ENCODE measurements around the gene DMD.

DMD gene

DNA sequence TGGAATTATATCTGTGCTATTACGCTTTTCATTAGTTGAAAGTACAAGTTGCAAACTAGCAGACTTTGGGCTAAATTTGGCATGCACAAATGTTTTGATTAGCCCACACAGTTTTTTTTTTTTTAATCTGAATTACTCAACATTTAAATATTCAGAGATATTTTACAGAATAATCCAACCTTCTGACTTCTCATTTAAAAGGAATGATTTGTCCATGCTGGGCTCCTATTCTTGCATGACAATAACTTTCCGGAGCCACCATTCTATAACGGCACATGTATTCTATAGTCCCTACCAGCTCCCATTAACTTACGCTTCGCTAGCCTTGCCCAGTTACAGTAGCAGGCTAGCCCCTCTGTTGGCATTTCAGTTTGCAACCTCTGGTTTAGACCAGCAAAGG is 1920.2 kb downstream of the DMD start:
- Histone ChIP-seq H3K27me3 (replicated peaks in 2 of 5; ENCODE audit: control insufficient read depth in 4 of 5, insufficient read depth in 5 of 5, low read length in 4 of 5) (peaks cover 0 to 3% (median 0%) of the 10 kb centered on the region in 5 experiments), H3K36me3 (ENCODE audit: control insufficient read depth in 4 of 4, insufficient read depth in 4 of 4, low read length in 3 of 4) (no peaks in the 10 kb centered on the region), H3K4me1 (ENCODE audit: control extremely low read depth in 1 of 4, control insufficient read depth in 4 of 4, insufficient read depth in 4 of 4, low read length in 3 of 4) (no peaks in the 10 kb centered on the region), H3K4me3 (ENCODE audit: control insufficient read depth in 1 of 7, extremely low read depth in 1 of 7, insufficient read depth in 4 of 7, low read depth in 2 of 7, low read length in 6 of 7) (no peak overlapping the region), H3K27ac (ENCODE audit: insufficient read depth in 1 of 2, low read depth in 1 of 2, low read length in 2 of 2, poor library complexity in 1 of 2, severe bottlenecking in 2 of 2) (no peak overlapping the region), H3K9me3 (ENCODE audit: control extremely low read depth in 1 of 5, control insufficient read depth in 4 of 5, insufficient read depth in 2 of 5, low read depth in 1 of 5, low read length in 4 of 5) (no peaks in the 10 kb centered on the region)
- POLR2A ChIA-PET: no interaction called here
- WGBS (ENCODE audit: insufficient coverage): 93% methylated on average over 2 of the region's 5 CpGs
- DNase-seq: no peak
- CTCF ChIA-PET: no interaction called here

DNA sequence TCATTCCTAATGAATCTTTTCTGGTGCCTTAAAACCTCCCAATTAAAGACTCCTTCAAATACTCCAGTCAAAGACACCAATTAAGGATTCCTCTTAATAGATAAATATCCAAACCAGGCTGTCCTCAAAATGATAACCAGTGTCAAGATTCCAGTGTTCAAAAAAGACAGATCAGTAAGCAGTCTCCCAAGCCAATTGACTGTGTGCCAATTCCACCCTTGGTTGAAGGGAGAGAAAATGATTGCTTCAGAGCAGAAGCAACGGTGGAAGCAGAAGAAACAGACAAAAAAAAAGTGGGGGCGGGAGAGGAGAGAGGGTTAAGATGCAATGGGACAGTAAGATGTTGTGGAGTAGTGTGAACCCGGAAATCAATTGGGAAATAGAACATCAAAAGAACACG is 1923.5 kb downstream of the DMD start:
- no peaks in the 10 kb centered on the region for H3K36me3 ChIP-seq (ENCODE audit: control insufficient read depth in 4 of 4, insufficient read depth in 4 of 4, low read length in 3 of 4)
- H3K4me3 ChIP-seq (ENCODE audit: control insufficient read depth in 1 of 7, extremely low read depth in 1 of 7, insufficient read depth in 4 of 7, low read depth in 2 of 7, low read length in 6 of 7): no peak overlapping the region
- H3K27ac ChIP-seq (ENCODE audit: insufficient read depth in 1 of 2, low read depth in 1 of 2, low read length in 2 of 2, poor library complexity in 1 of 2, severe bottlenecking in 2 of 2): no peak overlapping the region
- H3K9me3 ChIP-seq (ENCODE audit: control extremely low read depth in 1 of 5, control insufficient read depth in 4 of 5, insufficient read depth in 2 of 5, low read depth in 1 of 5, low read length in 4 of 5): no peaks in the 10 kb centered on the region
- CTCF ChIA-PET: no interaction called here
- DNase-seq: no peak
- WGBS (ENCODE audit: insufficient coverage): 95% methylated on average over 4 of the region's 4 CpGs
- no peaks in the 10 kb centered on the region for H3K4me1 ChIP-seq (ENCODE audit: control extremely low read depth in 1 of 4, control insufficient read depth in 4 of 4, insufficient read depth in 4 of 4, low read length in 3 of 4)
- peaks cover 0 to 7% (median 0%) of the 10 kb centered on the region in 5 experiments for H3K27me3 ChIP-seq (replicated peaks in 2 of 5; ENCODE audit: control insufficient read depth in 4 of 5, insufficient read depth in 5 of 5, low read length in 4 of 5)
- POLR2A ChIA-PET: no interaction called here

DNA sequence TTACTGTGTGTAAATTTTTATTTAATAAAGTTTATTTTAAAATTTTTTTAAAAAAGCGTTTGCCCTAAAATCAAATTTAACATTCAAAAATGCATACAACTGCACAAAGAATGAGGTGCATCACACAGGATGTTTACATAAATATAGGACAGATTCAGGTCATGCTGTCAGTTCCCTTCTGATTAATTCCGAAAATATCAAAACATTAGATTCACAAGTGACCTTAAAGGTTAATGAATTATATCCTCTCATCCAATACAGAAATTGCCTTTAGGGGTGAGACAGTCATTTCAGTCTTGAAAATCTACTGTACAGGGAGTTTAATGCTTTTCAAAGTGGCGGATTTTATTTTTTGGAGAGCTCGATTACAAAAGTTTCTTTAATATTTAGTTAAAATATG is 1930.8 kb downstream of the DMD start:
- H3K27me3 ChIP-seq (replicated peaks in 2 of 5; ENCODE audit: control insufficient read depth in 4 of 5, insufficient read depth in 5 of 5, low read length in 4 of 5): peaks cover 0 to 4% (median 0%) of the 10 kb centered on the region in 5 experiments
- H3K9me3 ChIP-seq (ENCODE audit: control extremely low read depth in 1 of 5, control insufficient read depth in 4 of 5, insufficient read depth in 2 of 5, low read depth in 1 of 5, low read length in 4 of 5): no peaks in the 10 kb centered on the region
- DNase-seq: no peak
- ChIA-PET POLR2A (no interaction called here), CTCF (interaction anchor here (1.5 kb wide), 1 partner anchor 8 kb away, joined by 3 read pairs; no protein-coding TSS in a partner anchor)
- H3K4me1 ChIP-seq (ENCODE audit: control extremely low read depth in 1 of 4, control insufficient read depth in 4 of 4, insufficient read depth in 4 of 4, low read length in 3 of 4): no peaks in the 10 kb centered on the region
- H3K27ac ChIP-seq (ENCODE audit: insufficient read depth in 1 of 2, low read depth in 1 of 2, low read length in 2 of 2, poor library complexity in 1 of 2, severe bottlenecking in 2 of 2): no peak overlapping the region
- H3K4me3 ChIP-seq (ENCODE audit: control insufficient read depth in 1 of 7, extremely low read depth in 1 of 7, insufficient read depth in 4 of 7, low read depth in 2 of 7, low read length in 6 of 7): no peak overlapping the region
- H3K36me3 ChIP-seq (ENCODE audit: control insufficient read depth in 4 of 4, insufficient read depth in 4 of 4, low read length in 3 of 4): no peaks in the 10 kb centered on the region
- no CpG with 5 or more reads among the region's 4 CpGs for WGBS (ENCODE audit: insufficient coverage)

DNA sequence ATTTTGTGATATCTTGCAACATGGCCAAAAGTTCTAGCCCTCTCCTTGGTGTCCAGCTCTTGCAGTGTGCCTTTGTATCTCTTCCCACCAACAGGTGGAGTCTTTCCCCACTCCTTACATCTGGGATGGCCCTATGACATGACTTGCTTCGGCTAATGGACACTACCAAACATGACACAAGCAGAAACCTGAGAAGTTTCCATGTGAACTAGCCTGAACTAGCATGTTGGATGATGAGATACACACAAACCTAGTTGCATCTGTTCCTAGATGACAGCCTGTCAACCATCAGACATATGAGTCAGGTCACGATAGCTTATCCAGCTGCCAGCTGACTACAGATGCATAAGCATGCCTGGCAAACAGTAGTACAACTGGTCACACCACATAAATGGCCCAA is 1932.0 kb downstream of the DMD start:
- H3K27me3 ChIP-seq (replicated peaks in 2 of 5; ENCODE audit: control insufficient read depth in 4 of 5, insufficient read depth in 5 of 5, low read length in 4 of 5): peaks cover 0 to 4% (median 0%) of the 10 kb centered on the region in 5 experiments
- no peaks in the 10 kb centered on the region for H3K9me3 ChIP-seq (ENCODE audit: control extremely low read depth in 1 of 5, control insufficient read depth in 4 of 5, insufficient read depth in 2 of 5, low read depth in 1 of 5, low read length in 4 of 5)
- ChIA-PET CTCF (no interaction called here), POLR2A (no interaction called here)
- no peak overlapping the region for H3K4me3 ChIP-seq (ENCODE audit: control insufficient read depth in 1 of 7, extremely low read depth in 1 of 7, insufficient read depth in 4 of 7, low read depth in 2 of 7, low read length in 6 of 7)
- no peaks in the 10 kb centered on the region for H3K36me3 ChIP-seq (ENCODE audit: control insufficient read depth in 4 of 4, insufficient read depth in 4 of 4, low read length in 3 of 4)
- whole genome bisulfite sequencing (ENCODE audit: insufficient coverage): no CpG with 5 or more reads among the region's 2 CpGs
- DNase-seq: no peak
- H3K27ac ChIP-seq (ENCODE audit: insufficient read depth in 1 of 2, low read depth in 1 of 2, low read length in 2 of 2, poor library complexity in 1 of 2, severe bottlenecking in 2 of 2): no peak overlapping the region
- H3K4me1 ChIP-seq (ENCODE audit: control extremely low read depth in 1 of 4, control insufficient read depth in 4 of 4, insufficient read depth in 4 of 4, low read length in 3 of 4): no peaks in the 10 kb centered on the region

DNA sequence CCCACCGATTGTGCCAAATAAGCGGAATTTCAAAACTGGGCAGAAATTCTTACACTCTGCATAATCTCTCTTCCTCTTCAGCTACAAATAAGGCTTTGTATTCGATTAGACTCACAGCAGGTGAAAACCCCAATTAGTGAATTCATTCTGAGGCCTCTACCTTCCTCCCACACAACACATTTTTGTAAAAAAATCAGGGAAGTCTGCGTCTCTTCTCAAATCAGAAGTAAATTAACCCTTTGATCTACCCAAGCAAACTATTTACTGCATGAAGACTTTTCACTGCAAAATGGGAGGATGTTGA is 1938.9 kb downstream of the DMD start:
- no peaks in the 10 kb centered on the region for H3K9me3 ChIP-seq (ENCODE audit: control extremely low read depth in 1 of 5, control insufficient read depth in 4 of 5, insufficient read depth in 2 of 5, low read depth in 1 of 5, low read length in 4 of 5)
- no peak overlapping the region for H3K4me3 ChIP-seq (ENCODE audit: control insufficient read depth in 1 of 7, extremely low read depth in 1 of 7, insufficient read depth in 4 of 7, low read depth in 2 of 7, low read length in 6 of 7)
- H3K36me3 ChIP-seq (ENCODE audit: control insufficient read depth in 4 of 4, insufficient read depth in 4 of 4, low read length in 3 of 4): no peaks in the 10 kb centered on the region
- CTCF ChIA-PET: interaction anchor here (1.2 kb wide), 1 partner anchor 9 kb away, joined by 3 read pairs; no protein-coding TSS in a partner anchor
- POLR2A ChIA-PET: no interaction called here
- DNase-seq: no peak
- H3K4me1 ChIP-seq (ENCODE audit: control extremely low read depth in 1 of 4, control insufficient read depth in 4 of 4, insufficient read depth in 4 of 4, low read length in 3 of 4): no peaks in the 10 kb centered on the region
- WGBS (ENCODE audit: insufficient coverage): 69% methylated on average over 4 of the region's 4 CpGs
- H3K27ac ChIP-seq (ENCODE audit: insufficient read depth in 1 of 2, low read depth in 1 of 2, low read length in 2 of 2, poor library complexity in 1 of 2, severe bottlenecking in 2 of 2): no peak overlapping the region
- peaks cover 0 to 5% (median 0%) of the 10 kb centered on the region in 5 experiments for H3K27me3 ChIP-seq (replicated peaks in 2 of 5; ENCODE audit: control insufficient read depth in 4 of 5, insufficient read depth in 5 of 5, low read length in 4 of 5)

DNA sequence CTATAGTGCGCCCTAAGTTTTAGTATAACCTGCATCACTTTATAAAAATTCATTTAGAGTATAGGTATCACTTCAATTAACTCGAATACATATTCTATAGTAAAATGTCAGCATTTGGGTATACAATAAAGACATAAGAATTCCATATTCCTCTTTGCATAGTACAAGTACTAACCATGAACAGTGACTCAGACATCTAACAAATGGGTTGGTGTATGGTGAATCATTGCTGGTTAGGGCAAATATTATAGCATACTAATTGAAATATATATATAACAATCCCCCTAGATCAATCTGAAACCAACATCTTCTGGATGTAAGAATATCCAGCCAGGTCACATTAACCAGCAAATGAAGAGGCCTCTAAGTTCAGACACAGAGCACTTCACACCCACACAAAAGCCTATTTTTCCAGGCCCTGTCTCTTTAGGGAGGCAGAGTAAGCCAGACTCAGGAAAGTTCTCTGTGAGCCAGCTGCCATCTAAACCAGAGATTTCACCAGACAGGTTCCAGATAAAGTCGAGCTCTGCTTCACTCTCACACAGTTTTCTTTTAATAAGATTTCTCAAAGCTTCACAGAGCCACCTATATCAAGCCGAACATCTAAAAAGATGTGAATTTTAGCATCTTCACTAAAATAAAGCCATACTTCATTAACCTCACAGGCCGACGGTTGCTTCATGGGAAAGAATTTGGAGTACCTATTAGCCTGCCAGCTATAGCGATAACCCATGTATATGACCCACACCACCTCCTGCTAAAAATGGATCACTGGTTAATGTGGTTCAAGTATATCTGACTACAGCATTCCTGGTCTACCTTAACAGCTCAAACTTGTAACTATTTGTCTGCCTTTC is 1939.5 kb downstream of the DMD start:
- Histone ChIP-seq H3K27ac (ENCODE audit: insufficient read depth in 1 of 2, low read depth in 1 of 2, low read length in 2 of 2, poor library complexity in 1 of 2, severe bottlenecking in 2 of 2) (no peak overlapping the region), H3K4me1 (ENCODE audit: control extremely low read depth in 1 of 4, control insufficient read depth in 4 of 4, insufficient read depth in 4 of 4, low read length in 3 of 4) (no peaks in the 10 kb centered on the region), H3K4me3 (ENCODE audit: control insufficient read depth in 1 of 7, extremely low read depth in 1 of 7, insufficient read depth in 4 of 7, low read depth in 2 of 7, low read length in 6 of 7) (no peak overlapping the region), H3K9me3 (ENCODE audit: control extremely low read depth in 1 of 5, control insufficient read depth in 4 of 5, insufficient read depth in 2 of 5, low read depth in 1 of 5, low read length in 4 of 5) (no peaks in the 10 kb centered on the region), H3K27me3 (replicated peaks in 2 of 5; ENCODE audit: control insufficient read depth in 4 of 5, insufficient read depth in 5 of 5, low read length in 4 of 5) (peaks cover 0 to 11% (median 0%) of the 10 kb centered on the region in 5 experiments), H3K36me3 (ENCODE audit: control insufficient read depth in 4 of 4, insufficient read depth in 4 of 4, low read length in 3 of 4) (no peaks in the 10 kb centered on the region)
- CTCF ChIA-PET: interaction anchor here (1.2 kb wide), 1 partner anchor 9 kb away, joined by 3 read pairs; no protein-coding TSS in a partner anchor
- no peak for DNase-seq
- WGBS (ENCODE audit: insufficient coverage): 81% methylated on average over 5 of the region's 7 CpGs
- POLR2A ChIA-PET: no interaction called here

DNA sequence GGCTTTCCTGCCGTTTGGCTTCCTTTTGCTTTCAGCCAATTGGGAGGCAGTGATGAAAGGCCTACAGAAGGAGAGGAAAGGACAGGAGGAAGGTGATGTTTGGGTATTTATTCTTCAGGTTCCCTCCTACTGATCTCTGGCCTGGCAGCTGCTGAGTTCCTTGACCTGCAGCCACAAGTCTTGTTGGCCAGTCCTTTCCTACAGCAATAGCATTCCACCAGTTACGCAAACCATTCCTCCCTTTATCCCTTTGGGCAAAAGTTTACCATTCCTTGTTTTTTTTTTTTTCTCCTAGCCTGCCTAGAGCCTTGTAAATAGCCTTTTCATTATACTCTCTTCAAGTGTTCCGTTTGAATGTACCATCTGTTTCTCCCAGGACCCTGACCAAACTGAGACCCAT is 1941.4 kb downstream of the DMD start:
- peaks cover 0 to 2% (median 0%) of the 10 kb centered on the region in 4 experiments for H3K4me1 ChIP-seq (ENCODE audit: control extremely low read depth in 1 of 4, control insufficient read depth in 4 of 4, insufficient read depth in 4 of 4, low read length in 3 of 4)
- 87% methylated on average over 2 of the region's 3 CpGs for WGBS (ENCODE audit: insufficient coverage)
- CTCF ChIA-PET: interaction anchor here (1.0 kb wide), 1 partner anchor 232 kb away, joined by 3 read pairs; no protein-coding TSS in a partner anchor
- no peaks in the 10 kb centered on the region for H3K9me3 ChIP-seq (ENCODE audit: control extremely low read depth in 1 of 5, control insufficient read depth in 4 of 5, insufficient read depth in 2 of 5, low read depth in 1 of 5, low read length in 4 of 5)
- H3K27me3 ChIP-seq (replicated peaks in 2 of 5; ENCODE audit: control insufficient read depth in 4 of 5, insufficient read depth in 5 of 5, low read length in 4 of 5): peaks cover 0 to 27% (median 2%) of the 10 kb centered on the region in 5 experiments
- DNase-seq: no peak
- H3K27ac ChIP-seq (ENCODE audit: insufficient read depth in 1 of 2, low read depth in 1 of 2, low read length in 2 of 2, poor library complexity in 1 of 2, severe bottlenecking in 2 of 2): no peak overlapping the region
- POLR2A ChIA-PET: no interaction called here
- no peaks in the 10 kb centered on the region for H3K36me3 ChIP-seq (ENCODE audit: control insufficient read depth in 4 of 4, insufficient read depth in 4 of 4, low read length in 3 of 4)
- H3K4me3 ChIP-seq (ENCODE audit: control insufficient read depth in 1 of 7, extremely low read depth in 1 of 7, insufficient read depth in 4 of 7, low read depth in 2 of 7, low read length in 6 of 7): no peak overlapping the region
